HPDE6-E6E7 (cell line): Measurements from ENCODE around the gene PWWP2B.

Source experiments
- DNase-seq: peaks from one replicate; pipeline ENCODE4 v3.0.0; 2011; ENCODE audit warnings: missing footprints; ENCODE audit errors: extremely low spot score

PWWP2B gene

GRCh38 chr10:132394201-132394811, 2.7 kb upstream of the PWWP2B start:
- DNase-seq = no peak

GRCh38 chr10:132394936-132395703, 1.9 kb upstream of the PWWP2B start:
- no peak for DNase-seq

GRCh38 chr10:132395704-132396493, 1.1 kb upstream of the PWWP2B start:
- no peak for DNase-seq

- no peak for DNase-seq
These were observed 435 bp upstream of the PWWP2B start for GRCh38 chr10:132396494-132397035.

GRCh38 chr10:132397671-132398565, 918 bp downstream of the PWWP2B start:
- DNase-seq = no peak

GRCh38 chr10:132398566-132398991, 1.6 kb downstream of the PWWP2B start:
- DNase-seq = no peak

- no peak for DNase-seq
These were observed 2.4 kb downstream of the PWWP2B start for GRCh38 chr10:132399117-132400035.

GRCh38 chr10:132400041-132400546, 3.1 kb downstream of the PWWP2B start:
- DNase-seq = no peak

GRCh38 chr10:132400547-132401151, 3.6 kb downstream of the PWWP2B start:
- DNase-seq = no peak

- no peak for DNase-seq
These were observed 4.6 kb downstream of the PWWP2B start for GRCh38 chr10:132401401-132402118.

- DNase-seq = no peak
These were observed 5.8 kb downstream of the PWWP2B start for GRCh38 chr10:132402781-132403241.

- DNase-seq = no peak
These were observed 6.6 kb downstream of the PWWP2B start for GRCh38 chr10:132403511-132404168.

GRCh38 chr10:132404169-132404880, 7.3 kb downstream of the PWWP2B start:
- no peak for DNase-seq

- DNase-seq = no peak
These were observed 8.0 kb downstream of the PWWP2B start for GRCh38 chr10:132404911-132405462.

- DNase-seq = no peak
These were observed 8.5 kb downstream of the PWWP2B start for GRCh38 chr10:132405463-132405991.

- no peak for DNase-seq
These were observed 9.2 kb downstream of the PWWP2B start for GRCh38 chr10:132406181-132406580.

GRCh38 chr10:132406750-132407149, 9.8 kb downstream of the PWWP2B start:
- no peak for DNase-seq
